HEK293 (cell line): ENCODE measurements around the gene SBF1.
"Not testable (repeated sequence)": the region's sequence is repeated elsewhere in the genome, so short reads cannot be mapped to it uniquely, and the experiment has no call there.

ENCODE experiments used
- EGR2 ChIP-seq: fragments of 450-650 bp; formaldehyde crosslinking; IDR thresholded peaks from 2 replicates; pipeline ENCODE4 v1.5.1; 2016; ENCODE audit warnings: low read depth, missing biosample characterization, missing genetic modification characterization
- GLIS2 ChIP-seq: fragments of 450-650 bp; formaldehyde crosslinking; IDR thresholded peaks from 2 replicates; pipeline ENCODE4 v1.5.1; 2016; ENCODE audit warnings: missing biosample characterization, missing genetic modification characterization
- KLF9 ChIP-seq: fragments of 450-650 bp; formaldehyde crosslinking; IDR thresholded peaks from 2 replicates; pipeline ENCODE4 v1.5.1; 2016; ENCODE audit warnings: missing biosample characterization, missing genetic modification characterization, low read depth
- ZFP41 ChIP-seq: fragments of 450-650 bp; formaldehyde crosslinking; IDR thresholded peaks from 2 replicates; pipeline ENCODE4 v1.5.1; 2016; ENCODE audit warnings: missing biosample characterization, missing genetic modification characterization, borderline replicate concordance
- ZNF10 ChIP-seq: fragments of 450-650 bp; formaldehyde crosslinking; IDR thresholded peaks from 2 replicates; pipeline ENCODE4 v1.5.1; 2017; ENCODE audit warnings: missing biosample characterization, missing genetic modification characterization

- not testable (repeated sequence) for TF ChIP-seq ZNF10 (tag by site-specific recombination); GLIS2; EGR2 (tag by site-specific recombination); ZFP41 (tag by site-specific recombination); KLF9 (tag by site-specific recombination)
These were observed 45.3 kb upstream of the SBF1 start for GRCh38 chr22:50520184-50520583.
